ENCODE measurements around the gene PDGFRA.
A peak's percentile ranks its signal among the peaks of the same experiment; 100 is the strongest.

Gene PDGFRA

GRCh38 chr4:54256491-54257486 lies 27.7 kb downstream of the PDGFRA start:
- DNase-seq = no peak

- no peak for DNase-seq
These were observed 36.3 kb downstream of the PDGFRA start for GRCh38 chr4:54265366-54265765.

- no peak for DNase-seq
These were observed 39.1 kb downstream of the PDGFRA start for GRCh38 chr4:54268151-54268550.

- DNase-seq = no peak
These were observed 42.4 kb downstream of the PDGFRA start for GRCh38 chr4:54271464-54271863.

GRCh38 chr4:54272051-54272450 lies 43.0 kb downstream of the PDGFRA start:
- DNase-seq = no peak

DNA sequence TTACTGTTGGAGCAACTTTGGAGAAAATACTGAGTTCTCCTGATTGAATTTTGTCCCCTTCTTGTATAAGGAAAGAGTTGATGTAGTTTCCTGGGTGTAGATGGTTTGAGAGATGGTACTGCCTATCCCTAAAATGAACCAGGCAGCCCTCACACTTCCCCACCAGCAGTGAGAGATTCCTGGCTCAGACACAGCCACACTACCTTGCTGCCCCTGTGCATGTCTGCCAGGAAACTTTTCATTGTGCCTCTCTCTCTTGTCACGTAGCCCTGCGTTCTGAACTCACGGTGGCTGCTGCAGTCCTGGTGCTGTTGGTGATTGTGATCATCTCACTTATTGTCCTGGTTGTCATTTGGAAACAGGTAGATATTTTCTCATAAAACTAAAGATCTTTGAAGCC lies 45.2 kb downstream of the PDGFRA start:
- no peak for DNase-seq

DNA sequence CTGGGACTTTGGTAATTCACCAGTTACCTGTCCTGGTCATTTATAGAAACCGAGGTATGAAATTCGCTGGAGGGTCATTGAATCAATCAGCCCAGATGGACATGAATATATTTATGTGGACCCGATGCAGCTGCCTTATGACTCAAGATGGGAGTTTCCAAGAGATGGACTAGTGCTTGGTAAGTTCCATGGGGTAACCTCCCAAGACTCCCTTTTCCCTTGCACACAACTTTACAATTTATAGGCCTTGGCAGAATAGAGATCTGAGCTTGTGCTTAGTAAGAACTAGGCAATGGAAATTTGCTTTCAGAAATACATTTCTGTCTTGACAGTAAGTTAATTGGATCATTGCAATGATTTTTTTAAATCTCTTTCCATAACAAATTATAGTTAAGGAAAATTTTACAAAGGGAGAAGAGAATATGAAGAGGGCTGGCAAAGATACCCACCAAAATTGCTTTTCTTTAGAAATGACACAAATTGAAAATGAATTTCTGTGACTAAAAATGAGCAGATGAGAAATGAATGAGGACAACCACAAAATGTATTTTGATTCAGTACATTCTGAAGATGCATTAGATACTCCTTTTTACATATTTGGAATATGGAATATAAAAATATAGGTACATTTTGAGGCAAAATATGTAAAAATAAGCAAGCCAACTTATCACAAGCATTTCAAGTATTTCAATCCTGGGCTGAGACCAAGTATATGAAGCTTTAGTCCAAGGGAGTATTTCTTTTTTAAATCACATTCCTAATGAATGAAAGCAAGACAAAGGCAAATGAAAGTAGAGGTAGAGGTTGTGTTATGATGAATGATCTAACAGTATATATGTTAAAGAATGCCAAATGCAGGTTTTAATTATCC lies 45.9 kb downstream of the PDGFRA start:
- no peak for DNase-seq

DNA sequence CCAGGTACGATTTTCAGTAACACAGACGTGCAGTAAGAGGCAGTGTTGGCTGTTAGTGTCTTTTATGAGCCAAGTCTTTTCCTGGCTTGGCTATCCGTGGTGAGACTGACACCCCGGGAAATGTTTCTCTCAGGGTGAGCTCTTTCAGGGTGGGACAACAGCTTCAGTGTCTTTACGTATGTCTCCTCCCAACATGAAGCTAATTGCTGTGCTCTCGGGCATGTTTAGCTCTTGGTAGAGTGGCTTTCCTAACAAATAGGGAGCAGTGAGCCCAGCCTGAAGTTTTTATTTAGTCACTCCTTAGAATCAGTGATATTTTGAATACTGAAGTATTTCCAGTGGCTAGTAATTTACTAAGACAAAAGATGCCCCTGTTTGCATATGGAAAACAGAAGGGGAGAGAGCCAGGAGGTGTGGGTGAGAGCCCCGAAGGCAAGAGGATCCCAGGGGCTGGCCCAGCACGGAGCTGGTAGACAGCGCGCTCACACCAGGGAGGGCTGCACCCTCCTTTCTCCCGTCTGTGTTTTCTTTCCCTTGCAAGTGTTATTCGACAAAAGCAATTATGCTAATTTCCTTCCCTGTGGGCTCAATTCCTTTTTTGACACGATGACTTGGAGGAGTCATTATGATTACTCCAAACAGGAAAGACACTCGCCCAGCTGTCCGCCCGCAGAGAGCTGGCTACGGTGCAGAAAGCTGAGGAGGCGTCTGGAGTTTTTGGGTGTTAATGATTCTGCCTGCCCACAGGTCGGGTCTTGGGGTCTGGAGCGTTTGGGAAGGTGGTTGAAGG lies 47.7 kb downstream of the PDGFRA start:
- peak; percentile 16 to 58 for DNase-seq

- no peak for DNase-seq
These were observed 48.6 kb downstream of the PDGFRA start for GRCh38 chr4:54277691-54278090.

- DNase-seq = no peak
These were observed 49.1 kb downstream of the PDGFRA start for GRCh38 chr4:54278216-54278615.

GRCh38 chr4:54281054-54281766 lies 52.1 kb downstream of the PDGFRA start:
- no peak for DNase-seq

DNA sequence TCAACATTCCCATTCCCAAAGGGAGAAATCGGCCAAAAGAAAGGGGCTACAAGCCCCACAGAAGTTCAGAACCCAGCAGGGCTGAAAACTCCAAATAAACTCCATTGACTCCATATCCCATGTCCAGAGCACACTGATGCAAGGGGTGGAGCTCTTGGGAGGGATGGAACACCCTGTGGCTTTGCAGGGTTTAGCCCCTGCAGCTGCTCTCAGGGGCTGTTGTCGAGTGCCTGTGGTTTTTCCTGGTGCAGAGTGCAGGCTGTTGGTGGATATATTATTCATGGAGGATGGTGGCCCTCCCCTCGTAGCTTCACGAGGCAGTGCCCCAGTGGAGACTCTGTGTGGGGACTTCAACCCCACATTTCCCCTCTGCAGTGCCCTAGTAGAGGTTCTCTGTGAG lies 53.7 kb downstream of the PDGFRA start:
- DNase-seq = no peak

GRCh38 chr4:54289316-54289715 lies 60.2 kb downstream of the PDGFRA start:
- DNase-seq = no peak

DNA sequence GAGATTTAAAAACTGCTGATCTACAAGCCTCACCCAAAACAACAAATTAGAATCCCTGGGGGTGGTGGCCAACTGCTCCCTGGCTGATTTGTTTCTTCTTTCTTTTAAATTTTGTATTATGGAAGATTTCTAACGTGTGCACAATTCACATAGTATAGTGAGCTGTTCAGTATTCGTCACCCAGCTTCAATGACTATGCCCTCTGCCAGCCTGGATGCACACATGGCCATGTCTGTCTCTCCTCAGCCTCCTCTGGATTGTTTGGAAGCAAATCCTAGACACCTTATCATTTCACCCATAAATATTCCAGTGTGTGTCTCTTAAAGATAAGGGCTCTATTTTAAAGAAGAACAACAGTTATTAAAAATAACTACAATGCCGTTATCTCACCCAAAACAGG lies 61.9 kb downstream of the PDGFRA start:
- no peak for DNase-seq

DNA sequence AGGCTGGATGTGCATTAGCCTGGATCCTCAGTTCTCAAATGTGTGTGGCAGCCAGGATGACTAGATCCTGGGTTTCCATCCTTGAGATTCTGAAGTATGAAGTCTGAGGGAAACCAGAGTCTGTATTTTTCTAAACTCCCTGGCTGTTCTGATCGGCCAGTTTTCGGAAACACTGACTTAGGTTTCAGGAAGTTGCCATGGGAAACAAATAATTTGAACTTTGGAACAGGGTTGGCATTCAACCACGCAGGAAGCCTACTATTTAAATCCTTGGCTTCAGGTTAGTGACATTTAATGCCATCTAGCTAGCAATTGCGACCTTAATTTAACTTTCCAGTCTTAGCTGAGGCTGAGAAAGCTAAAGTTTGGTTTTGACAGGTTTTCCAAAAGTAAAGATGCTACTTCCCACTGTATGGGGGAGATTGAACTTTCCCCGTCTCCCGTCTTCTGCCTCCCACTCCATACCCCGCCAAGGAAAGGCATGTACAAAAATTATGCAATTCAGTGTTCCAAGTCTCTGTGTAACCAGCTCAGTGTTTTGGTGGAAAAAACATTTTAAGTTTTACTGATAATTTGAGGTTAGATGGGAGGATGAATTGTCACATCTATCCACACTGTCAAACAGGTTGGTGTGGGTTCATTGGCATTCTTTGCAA lies 67.6 kb downstream of the PDGFRA start:
- DNase-seq = no peak

GRCh38 chr4:54308110-54308509 lies 79.0 kb downstream of the PDGFRA start:
- DNase-seq = no peak

DNA sequence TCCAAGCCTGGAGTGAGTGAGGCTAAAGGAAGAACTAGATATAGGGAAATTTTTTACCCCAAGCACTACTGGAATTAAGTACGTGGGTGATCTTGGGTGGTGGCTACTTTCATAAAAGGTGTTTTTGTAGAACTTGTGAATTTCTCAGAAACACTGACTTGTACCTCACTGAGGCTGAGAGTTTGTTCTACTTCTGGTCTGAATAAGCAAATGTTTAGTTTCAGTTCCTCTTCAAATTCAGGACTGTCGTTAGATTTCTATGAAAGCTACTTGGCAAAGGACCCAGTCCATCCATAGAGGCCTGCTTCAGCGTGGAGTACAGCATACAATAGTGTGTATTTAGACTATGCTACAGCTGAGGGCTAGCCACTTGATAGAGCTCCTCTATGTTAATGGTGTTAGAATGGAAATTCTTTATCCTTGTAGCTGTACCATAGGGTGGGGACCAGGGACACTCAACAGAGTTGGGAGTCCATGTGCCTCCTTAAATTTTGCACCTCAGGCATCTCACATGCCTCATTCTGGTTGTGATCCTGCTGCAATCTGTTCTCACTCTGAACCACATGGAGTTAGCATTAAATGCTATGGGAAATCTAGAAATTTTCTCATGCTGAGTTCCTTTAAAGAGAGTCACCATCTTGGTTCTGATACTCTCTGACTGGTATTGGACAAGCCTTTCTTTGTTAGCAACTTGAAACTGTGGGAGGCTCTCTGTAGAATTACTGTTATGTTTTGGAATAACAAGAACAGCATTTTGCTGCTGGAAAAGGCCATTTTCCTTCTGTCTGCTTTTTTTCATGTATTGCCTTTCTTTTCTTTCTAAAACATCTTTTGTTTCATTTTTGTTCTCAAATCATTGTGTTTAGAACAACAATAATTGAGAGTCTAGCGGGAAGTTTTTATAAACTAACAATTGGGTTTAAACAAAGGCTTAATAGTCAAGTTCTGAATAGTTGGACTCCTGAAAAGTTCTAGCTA lies 86.8 kb downstream of the PDGFRA start:
- DNase-seq = no peak

GRCh38 chr4:54317690-54318089 lies 88.6 kb downstream of the PDGFRA start:
- no peak for DNase-seq

DNA sequence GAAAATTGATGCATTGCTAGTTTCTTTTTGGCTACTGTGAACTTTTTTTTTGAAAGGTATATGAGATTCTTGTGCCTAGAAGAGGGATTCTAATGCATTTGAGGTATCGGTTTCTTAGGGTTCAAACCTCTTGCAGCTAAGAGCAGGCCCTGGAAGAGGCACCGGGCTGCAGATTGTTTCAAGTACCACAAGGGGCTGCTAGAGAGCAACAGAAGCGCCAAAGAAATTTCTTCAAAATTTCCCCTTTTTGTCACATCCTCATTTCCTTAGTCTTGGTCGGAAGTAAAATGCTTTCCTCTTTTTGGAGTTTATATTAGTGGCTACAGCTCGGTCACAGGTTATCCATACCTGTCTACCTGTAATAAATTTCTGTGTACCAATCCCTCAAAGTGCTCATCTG lies 89.8 kb downstream of the PDGFRA start:
- peak in 1 of 2 experiments; percentile 43 for DNase-seq
